Right cardiac atrium (tissue), 5 donors: ENCODE results near the gene CYP4F2. TPM values are rescaled to one million over a fixed set of nuclear protein-coding genes. Genes with fewer than 3 reads are reported as not detected.
A peak's percentile ranks its signal among the peaks of the same experiment; 100 is the strongest.
"Not testable (repeated sequence)": the region's sequence is repeated elsewhere in the genome, so short reads cannot be mapped to it uniquely, and the experiment has no call there.

Experiments
- ATAC-seq, 2 donors: fragments of 200-7000 bp; cut with Tn5 transposase; one replicate each; pipeline versions ENCODE4 v1.8.0 to v1.9.1; 2020; ENCODE audit warnings: moderate library complexity in 2 of 2, mild to moderate bottlenecking in 1 of 2
- DNase-seq, 3 donors: peaks; one replicate each; pipeline ENCODE4 v3.0.0-alpha.2; 2020
- H3K27ac ChIP-seq: one replicate; pipeline ENCODE4 v1.5.1; 2013; ENCODE audit warnings: mild to moderate bottlenecking, low read length, control low read depth, moderate library complexity
- H3K27me3 ChIP-seq: one replicate; pipeline ENCODE4 v1.6.1; 2013; ENCODE audit not compliant: control insufficient read depth, insufficient read depth
- H3K4me1 ChIP-seq: one replicate; pipeline ENCODE4 v1.6.1; 2013; ENCODE audit warnings: low read length; ENCODE audit not compliant: control insufficient read depth, insufficient read depth
- H3K4me3 ChIP-seq: one replicate; pipeline ENCODE4 v1.5.1; 2013; ENCODE audit warnings: low read length, control low read depth
- H3K9me3 ChIP-seq: one replicate; pipeline ENCODE4 v1.6.1; 2013; ENCODE audit warnings: low read length; ENCODE audit not compliant: control insufficient read depth
- WGBS: extraction: QIAGEN DNeasy Blood & Tissue Kit; methylation state at CpG from one replicate; pipeline ENCODE4 v1.1.7; 2013; 5-methylcytosine and 5-hydroxymethylcytosine counted together
- intact Hi-C, 4 donors: fragments of 100-400 bp; cut with DNase I; formaldehyde crosslinking; loops; one replicate each; pipeline versions ENCODE4 v1.11.0 to v1.14.0; 2022 to 2023
- long read RNA-seq, 4 donors: library from polyadenylated mRNA; unstranded; transcript quantifications; one replicate each; pipeline ENCODE4 v2.0.0, GENCODE V29; 2020 to 2021
- polyA plus RNA-seq: library from polyadenylated mRNA; stranded (reverse); fragments of 200-250 nt; gene quantifications from one replicate; pipeline ENCODE4 v1.2.3, GENCODE V29; 2013
- total RNA-seq, 4 donors: library from RNA; stranded (reverse); fragmentation: NEBNext Ultra II Directional; extraction: Animal tissue kit (Norgen Biotek cat#: 25700); gene quantifications; one replicate each; pipeline ENCODE4 v1.2.1, GENCODE V29; 2021
- donor health status: healthy with polysubstance abuse.
- donor health status: DM: no; HTN: yes; CAD: no.
- donor health status: DM: no; HTN: no; CAD: no.
- donor health status: DM: no; HTN: yes; CAD: no; lungs with severe emphysema.
- donor health status: DM: yes; HTN: yes; CAD: no.

CYP4F2 gene, protein sequence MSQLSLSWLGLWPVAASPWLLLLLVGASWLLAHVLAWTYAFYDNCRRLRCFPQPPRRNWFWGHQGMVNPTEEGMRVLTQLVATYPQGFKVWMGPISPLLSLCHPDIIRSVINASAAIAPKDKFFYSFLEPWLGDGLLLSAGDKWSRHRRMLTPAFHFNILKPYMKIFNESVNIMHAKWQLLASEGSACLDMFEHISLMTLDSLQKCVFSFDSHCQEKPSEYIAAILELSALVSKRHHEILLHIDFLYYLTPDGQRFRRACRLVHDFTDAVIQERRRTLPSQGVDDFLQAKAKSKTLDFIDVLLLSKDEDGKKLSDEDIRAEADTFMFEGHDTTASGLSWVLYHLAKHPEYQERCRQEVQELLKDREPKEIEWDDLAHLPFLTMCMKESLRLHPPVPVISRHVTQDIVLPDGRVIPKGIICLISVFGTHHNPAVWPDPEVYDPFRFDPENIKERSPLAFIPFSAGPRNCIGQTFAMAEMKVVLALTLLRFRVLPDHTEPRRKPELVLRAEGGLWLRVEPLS
- not detected for total RNA-seq
- polyA plus RNA-seq, result not detected
- long read RNA-seq, donor 1, result 0 reads
- long read RNA-seq, donor 2, result 0 reads
- long read RNA-seq, donor 3, result 0 reads
- long read RNA-seq, donor 4, result 0 reads

DNA sequence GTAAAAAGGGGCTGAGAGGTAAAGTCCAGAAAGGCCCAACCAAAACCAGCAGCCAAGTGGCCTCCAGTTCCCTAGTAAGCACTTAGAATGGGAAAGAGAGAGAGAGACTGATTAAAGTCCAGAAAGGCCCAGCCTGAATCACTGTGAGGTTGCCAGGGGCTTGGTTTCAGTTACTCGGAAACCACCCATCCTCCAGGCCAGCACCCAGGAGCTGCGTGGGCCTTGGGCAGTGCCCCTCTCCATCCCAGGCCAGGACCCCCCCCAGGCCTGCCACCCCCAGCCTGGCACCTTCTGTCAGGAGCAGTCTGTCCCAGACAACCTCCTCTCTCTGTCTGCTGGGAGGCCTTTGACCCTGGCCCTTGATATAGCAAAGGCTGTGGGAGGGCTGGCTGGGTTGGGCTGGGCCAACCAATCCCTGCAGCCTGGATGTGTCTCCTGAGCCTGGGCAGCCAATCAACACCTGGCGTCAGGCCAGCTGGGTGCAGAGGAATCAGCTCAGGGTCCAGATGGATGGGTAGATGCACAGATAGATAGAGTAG lies at the start of gene CYP4F2:
CYP4F2 (minus strand) TSS at position 337 of the 539 bp plus-strand sequence. CDS start 463 bp downstream, outside the sequence.
- ATAC-seq (no peak), DNase-seq (peak in 1 of 3 donors; percentile 37)
- Histone ChIP-seq H3K27me3 (no peaks in the 10 kb centered on the region), H3K9me3 (no peaks in the 10 kb centered on the region), H3K27ac (no peak within 1 kb of the TSS), H3K4me1 (no peaks in the 10 kb centered on the region), H3K4me3 (no peak within 1 kb of the TSS)
- intact Hi-C loops, result no loop called here
- 81% methylated on average over 3 of the region's 3 CpGs for WGBS

DNA sequence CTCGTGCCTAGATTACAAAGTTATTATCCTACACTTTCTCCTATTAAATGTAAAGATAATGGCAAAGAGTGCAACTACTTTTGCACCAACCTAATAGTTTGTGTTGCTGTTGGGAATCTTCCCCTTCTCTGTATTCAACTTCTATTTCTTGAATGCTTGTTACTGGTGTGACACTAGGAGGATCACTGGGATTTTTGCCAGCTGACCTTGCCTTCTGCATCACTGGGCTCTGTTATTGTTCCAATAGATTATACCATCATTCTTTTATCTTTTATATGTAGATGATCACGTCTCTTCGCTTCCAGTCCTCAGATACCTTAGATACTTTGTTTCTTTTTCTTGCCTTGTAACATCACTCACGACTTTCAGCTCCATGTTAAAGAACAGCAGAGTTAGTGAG lies 47.4 kb upstream of the CYP4F2 start:
- peaks cover 4% of the 10 kb centered on the region for H3K9me3 ChIP-seq
- no peak overlapping the region for H3K4me3 ChIP-seq
- H3K4me1 ChIP-seq, result no peaks in the 10 kb centered on the region
- H3K27ac ChIP-seq, result no peak overlapping the region
- ATAC-seq (no peak), DNase-seq (no peak)
- WGBS, result 40% methylated on average over 4 of the region's 4 CpGs
- intact Hi-C loops, result no loop called here
- no peaks in the 10 kb centered on the region for H3K27me3 ChIP-seq

GRCh38 chr19:15944401-15944800 lies 46.5 kb upstream of the CYP4F2 start:
- Histone ChIP-seq H3K27ac (no peak overlapping the region), H3K4me1 (no peaks in the 10 kb centered on the region), H3K9me3 (peaks cover 4% of the 10 kb centered on the region), H3K27me3 (no peaks in the 10 kb centered on the region), H3K4me3 (no peak overlapping the region)
- WGBS, result 61% methylated on average over 4 of the region's 4 CpGs
- intact Hi-C loops, result no loop called here
- ATAC-seq, result no peak
- no peak for DNase-seq

DNA sequence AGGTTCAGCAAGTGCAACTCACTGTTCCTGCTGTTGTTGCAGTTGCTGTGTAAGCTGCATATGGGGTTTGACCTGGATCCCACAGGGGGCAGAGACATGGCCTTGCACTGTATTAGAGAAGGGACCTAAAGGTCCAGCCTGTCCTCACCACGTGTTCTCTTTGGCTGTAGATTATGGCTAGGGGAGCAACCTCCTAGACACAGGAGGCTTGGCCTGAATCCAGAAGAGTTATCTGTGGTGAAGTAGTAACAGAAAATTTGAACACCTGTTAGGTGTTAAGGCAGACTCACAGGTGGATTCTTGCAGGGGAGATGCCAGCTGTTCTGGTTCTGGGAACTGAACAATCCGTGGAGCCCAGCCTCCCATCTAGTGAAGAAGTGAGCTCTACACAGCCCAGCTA lies 39.9 kb upstream of the CYP4F2 start:
- DNase-seq (no peak), ATAC-seq (no peak)
- peaks cover 4% of the 10 kb centered on the region for H3K9me3 ChIP-seq
- WGBS, result 50% methylated on average over 2 of the region's 2 CpGs
- H3K27me3 ChIP-seq, result no peaks in the 10 kb centered on the region
- H3K4me1 ChIP-seq, result no peaks in the 10 kb centered on the region
- H3K4me3 ChIP-seq, result no peak overlapping the region
- H3K27ac ChIP-seq, result no peak overlapping the region
- intact Hi-C loops, result no loop called here

GRCh38 chr19:15936950-15937349 lies 39.1 kb upstream of the CYP4F2 start:
- intact Hi-C loops, result no loop called here
- DNase-seq (no peak), ATAC-seq (no peak)
- WGBS, result 83% methylated on average over 2 of the region's 2 CpGs
- H3K9me3 ChIP-seq, result peaks cover 4% of the 10 kb centered on the region
- no peak overlapping the region for H3K4me3 ChIP-seq
- H3K27ac ChIP-seq, result no peak overlapping the region
- H3K4me1 ChIP-seq, result no peaks in the 10 kb centered on the region
- no peaks in the 10 kb centered on the region for H3K27me3 ChIP-seq

DNA sequence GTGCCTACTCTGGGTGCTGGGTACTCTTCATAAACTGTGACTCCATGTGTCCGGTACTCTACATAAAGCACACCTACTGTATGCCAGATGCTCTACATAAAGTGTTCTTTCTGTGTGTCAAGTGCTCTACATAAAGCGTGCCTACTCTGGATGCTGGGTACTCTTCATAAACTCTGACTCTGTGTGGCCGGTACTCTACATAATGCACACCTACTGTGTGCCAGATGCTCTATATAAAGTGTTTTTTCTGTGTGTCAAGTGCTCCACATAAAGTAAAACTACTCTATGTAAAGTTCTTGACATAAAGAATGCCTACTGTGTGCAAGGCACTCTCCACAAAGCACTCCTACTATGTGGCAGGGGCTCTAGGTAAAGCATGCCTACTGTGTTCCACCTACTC lies 38.3 kb upstream of the CYP4F2 start:
- 67% methylated on average over 3 of the region's 3 CpGs for WGBS

GRCh38 chr19:15935167-15935702 lies 37.4 kb upstream of the CYP4F2 start:
- Histone ChIP-seq H3K27ac (no peak overlapping the region), H3K27me3 (no peaks in the 10 kb centered on the region), H3K9me3 (peaks cover 4% of the 10 kb centered on the region), H3K4me3 (no peak overlapping the region), H3K4me1 (no peaks in the 10 kb centered on the region)
- 53% methylated on average over 3 of the region's 3 CpGs for WGBS
- intact Hi-C loops, result no loop called here
- DNase-seq (no peak), ATAC-seq (peak in 1 of 2 donors; percentile 19)

More for the DNA sequence above, 38.3 kb upstream of the CYP4F2 start:
- ATAC-seq, result no peak
- no peaks in the 10 kb centered on the region for H3K27me3 ChIP-seq
- intact Hi-C loops, result no loop called here
- H3K4me3 ChIP-seq, result no peak overlapping the region
- H3K27ac ChIP-seq, result no peak overlapping the region
- no peak for DNase-seq
- peaks cover 4% of the 10 kb centered on the region for H3K9me3 ChIP-seq
- no peaks in the 10 kb centered on the region for H3K4me1 ChIP-seq

DNA sequence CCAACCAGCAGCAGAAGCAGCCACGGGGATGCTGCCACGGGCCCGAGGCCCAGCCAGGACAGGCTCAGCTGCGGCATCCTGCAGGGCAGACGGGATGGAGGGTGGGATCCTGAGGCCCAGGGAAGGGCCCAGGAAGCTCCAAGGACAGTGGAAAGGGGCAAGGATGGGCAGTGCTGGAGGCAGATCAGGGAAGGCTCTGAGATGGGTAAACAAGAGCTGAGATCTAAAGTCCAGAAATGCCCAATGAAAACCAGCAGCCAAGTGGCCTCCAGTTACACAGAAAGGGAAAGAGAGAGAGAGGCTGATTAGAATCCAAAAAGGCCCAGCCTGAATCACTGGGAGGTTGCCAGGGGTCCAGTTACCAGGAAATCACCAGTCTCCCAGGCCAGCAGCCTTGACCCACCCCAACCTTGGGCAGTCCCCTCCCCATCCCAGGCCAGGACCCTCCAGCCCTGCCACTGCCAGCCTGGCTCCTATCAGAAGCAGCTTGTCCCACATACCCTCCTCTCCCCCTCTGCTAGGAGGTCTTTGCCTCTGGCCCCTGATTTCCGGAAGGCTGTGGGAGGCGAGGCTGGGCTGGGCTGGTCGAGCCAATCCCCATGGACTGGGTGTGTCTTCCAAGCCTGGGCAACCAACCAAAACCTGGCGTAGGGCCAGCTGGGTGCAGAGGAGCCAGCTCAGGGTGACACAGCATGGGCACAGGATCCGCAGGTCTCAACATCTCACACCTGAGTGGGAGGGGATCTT lies 36.6 kb upstream of the CYP4F2 start, which contains the start of gene CYP4F11:
CYP4F11 (minus strand) TSS at position 198 of the 747 bp plus-strand sequence; CDS start at position 77, 121 bp downstream.
- WGBS, result 47% methylated on average over 10 of the region's 10 CpGs
- H3K9me3 ChIP-seq, result peaks cover 4% of the 10 kb centered on the region
- H3K27me3 ChIP-seq, result no peaks in the 10 kb centered on the region
- peak; percentile 64 to 79 for ATAC-seq
- DNase-seq, result peak; percentile 61 to 81 (median 79)
- intact Hi-C loops, result no loop called here
- no peaks in the 10 kb centered on the region for H3K4me1 ChIP-seq
- H3K27ac ChIP-seq, result no peak within 1 kb of the TSS
- no peak within 1 kb of the TSS for H3K4me3 ChIP-seq

DNA sequence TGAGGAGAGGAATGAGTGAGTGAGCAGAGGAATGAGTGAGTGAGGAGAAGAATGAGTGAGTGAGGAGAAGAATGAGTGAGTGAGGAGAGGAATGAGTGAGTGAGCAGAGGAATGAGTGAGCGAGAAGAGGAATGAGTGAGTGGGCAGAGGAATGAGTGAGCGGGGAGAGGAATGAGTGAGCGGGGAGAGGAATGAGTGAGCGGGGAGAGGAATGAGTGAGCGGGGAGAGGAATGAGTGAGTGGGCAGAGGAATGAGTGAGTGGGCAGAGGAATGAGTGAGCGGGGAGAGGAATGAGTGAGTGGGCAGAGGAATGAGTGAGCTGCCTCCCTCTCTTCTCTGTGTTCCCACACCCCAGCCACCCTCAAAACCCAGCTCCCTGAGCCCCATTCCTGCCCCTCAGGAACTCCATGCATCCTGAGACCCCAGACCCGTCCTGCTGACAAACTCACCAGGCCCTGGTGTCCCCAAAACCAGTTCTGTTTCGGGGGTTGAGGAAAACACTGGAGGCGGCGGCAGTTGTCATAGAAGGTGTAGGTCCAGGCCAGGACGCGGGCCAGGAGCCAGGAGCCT lies 36.0 kb upstream of the CYP4F2 start:
- ATAC-seq, intact Hi-C loops: not testable (repeated sequence)

GRCh38 chr19:15928321-15928720 lies 30.4 kb upstream of the CYP4F2 start:
- Histone ChIP-seq H3K27ac (no peak overlapping the region), H3K27me3 (no peaks in the 10 kb centered on the region), H3K9me3 (no peaks in the 10 kb centered on the region), H3K4me3 (no peak overlapping the region), H3K4me1 (no peaks in the 10 kb centered on the region)
- intact Hi-C loops, result no loop called here
- 79% methylated on average over 3 of the region's 3 CpGs for WGBS
- DNase-seq, result no peak
- ATAC-seq, result no peak

More for the DNA sequence above, 36.0 kb upstream of the CYP4F2 start:
- not testable (repeated sequence) for DNase-seq, H3K4me1 ChIP-seq, H3K27ac ChIP-seq, H3K27me3 ChIP-seq, H3K9me3 ChIP-seq, H3K4me3 ChIP-seq
- WGBS, result 88% methylated on average over 12 of the region's 12 CpGs
